Activated gamma-delta T cell (primary cell): ENCODE results near the gene OR6Q1.

ENCODE experiments used
- DNase-seq: peaks from one replicate; lab custom pipeline; 2025; lab: John Stamatoyannopoulos, UW

The OR6Q1 gene

GRCh38 chr11:58058276-58059006, 27.7 kb downstream of the OR6Q1 start:
- no peak for DNase-seq

GRCh38 chr11:58059007-58059350, 28.2 kb downstream of the OR6Q1 start:
- no peak for DNase-seq

- DNase-seq, result no peak
Observed at GRCh38 chr11:58060535-58060934, 29.8 kb downstream of the OR6Q1 start.

GRCh38 chr11:58060939-58061672, 30.4 kb downstream of the OR6Q1 start:
- DNase-seq, result no peak

GRCh38 chr11:58061813-58062212, 31.1 kb downstream of the OR6Q1 start:
- no peak for DNase-seq

- no peak for DNase-seq
Observed at GRCh38 chr11:58067685-58068084, 36.9 kb downstream of the OR6Q1 start.

- no peak for DNase-seq
Observed at GRCh38 chr11:58068655-58069054, 37.9 kb downstream of the OR6Q1 start.

GRCh38 chr11:58070585-58070984, 39.8 kb downstream of the OR6Q1 start:
- DNase-seq, result no peak

- DNase-seq, result no peak
Observed at GRCh38 chr11:58075781-58076180, 45.0 kb downstream of the OR6Q1 start.
